K562 (cell line): ENCODE data around the gene TGOLN2. TPM values are rescaled to one million over a fixed set of nuclear protein-coding genes. Genes with fewer than 3 reads are reported as not detected.

Source experiments
- ARNT ChIP-seq, 2 experiments: fragments of 450-650 bp; IDR thresholded peaks; 2 replicates each; pipeline ENCODE4 v1.6.1; 2016; ENCODE audit warnings: mild to moderate bottlenecking in 1 of 2
- CSDE1 ChIP-seq, 2 experiments: fragments of 450-650 bp; IDR thresholded peaks; 2 replicates each; pipeline ENCODE4 v1.6.1; 2016; ENCODE audit warnings: mild to moderate bottlenecking in 1 of 2
- EP300 ChIP-seq: IDR thresholded peaks from 2 replicates; pipeline ENCODE4 v1.6.1; 2012; ENCODE audit warnings: low read length, improper control_type of control experiment
- EP400 ChIP-seq: fragments of 450-650 bp; IDR thresholded peaks from 2 replicates; pipeline ENCODE4 v1.6.1; 2017; ENCODE audit warnings: antibody characterized with exemption, mild to moderate bottlenecking, moderate library complexity
- ESRRB ChIP-seq: fragments of 250-450 bp; sonication (Bioruptor Pico); IDR thresholded peaks from 2 replicates; pipeline ENCODE4 v1.5.0; 2020; ENCODE audit warnings: mild to moderate bottlenecking, moderate library complexity, borderline replicate concordance
- EZH2 ChIP-seq: IDR thresholded peaks from 2 replicates; pipeline ENCODE4 v1.6.1; 2012; ENCODE audit warnings: low read depth, mild to moderate bottlenecking, inconsistent platforms, low read length, borderline replicate concordance
- FOXA1 ChIP-seq: fragments of 450-650 bp; IDR thresholded peaks from 2 replicates; pipeline ENCODE4 v1.6.1; 2016; ENCODE audit warnings: mild to moderate bottlenecking, borderline replicate concordance
- GABPB2 ChIP-seq: fragments of 250-450 bp; sonication (Bioruptor Pico); conservative IDR thresholded peaks from 2 replicates; pipeline ENCODE4 v1.5.1; 2021; ENCODE audit warnings: mild to moderate bottlenecking
- JUNB ChIP-seq: fragments of 450-650 bp; formaldehyde crosslinking; conservative IDR thresholded peaks from 2 replicates; pipeline ENCODE4 v1.4.0; 2020; ENCODE audit warnings: mild to moderate bottlenecking
- KLF6 ChIP-seq: fragments of 250-450 bp; sonication (Bioruptor Pico); IDR thresholded peaks from 2 replicates; pipeline ENCODE4 v1.4.0; 2020; ENCODE audit warnings: mild to moderate bottlenecking, moderate library complexity, borderline replicate concordance
- LARP7 ChIP-seq: fragments of 450-650 bp; IDR thresholded peaks from 2 replicates; pipeline ENCODE4 v1.6.1; 2016
- MAFG ChIP-seq: fragments of 450-650 bp; conservative IDR thresholded peaks from 2 replicates; pipeline ENCODE4 v1.6.1; 2016; ENCODE audit warnings: missing genetic modification characterization, missing compliant biosample characterization
- MXD1 ChIP-seq: fragments of 250-450 bp; sonication (Bioruptor Pico); IDR thresholded peaks from 2 replicates; pipeline ENCODE4 v1.8.0; 2021; ENCODE audit warnings: borderline replicate concordance, mild to moderate bottlenecking, moderate library complexity; ENCODE audit not compliant: poor library complexity, severe bottlenecking
- NBN ChIP-seq: fragments of 450-650 bp; IDR thresholded peaks from 2 replicates; pipeline ENCODE4 v1.6.1; 2016; ENCODE audit warnings: low read depth, mild to moderate bottlenecking
- NFRKB ChIP-seq: fragments of 450-650 bp; IDR thresholded peaks from 2 replicates; pipeline ENCODE4 v1.6.1; 2016; ENCODE audit warnings: low read depth
- PHB2 ChIP-seq: fragments of 450-650 bp; IDR thresholded peaks from 2 replicates; pipeline ENCODE4 v1.6.1; 2017; ENCODE audit warnings: low read depth
- RNF2 ChIP-seq: sonication (generic); IDR thresholded peaks from 2 replicates; pipeline ENCODE4 v1.6.1; 2016
- SPI1 ChIP-seq: IDR thresholded peaks from 2 replicates; pipeline ENCODE4 v1.6.1; 2011; ENCODE audit warnings: low read depth, low read length, control low read depth, borderline replicate concordance
- SREBF2 ChIP-seq: sonication (generic); formaldehyde crosslinking; IDR thresholded peaks from 2 replicates; pipeline ENCODE4 v1.4.0; 2020; ENCODE audit warnings: mild to moderate bottlenecking, missing genetic modification reagents
- TCF7 ChIP-seq: sonication (generic); IDR thresholded peaks from 2 replicates; pipeline ENCODE4 v1.6.1; 2016; ENCODE audit warnings: antibody characterized with exemption, borderline replicate concordance
- TCFL5 ChIP-seq: fragments of 250-450 bp; sonication (Bioruptor Pico); conservative IDR thresholded peaks from 2 replicates; pipeline ENCODE4 v1.6.1; 2021; ENCODE audit warnings: mild to moderate bottlenecking, moderate library complexity, matching md5 sums
- U2AF1 ChIP-seq: fragments of 200-400 bp; formaldehyde crosslinking; optimal IDR thresholded peaks from 2 replicates; pipeline ENCODE3; 2017; ENCODE audit warnings: mild to moderate bottlenecking, low read depth, low read length, moderate library complexity
- ZFX ChIP-seq: sonication (generic); formaldehyde crosslinking; IDR thresholded peaks from 2 replicates; pipeline ENCODE4 v1.8.0; 2022; ENCODE audit warnings: mild to moderate bottlenecking, missing genetic modification reagents, moderate library complexity
- ZNF12 ChIP-seq: sonication (generic); formaldehyde crosslinking; IDR thresholded peaks from 2 replicates; pipeline ENCODE4 v1.4.0; 2020; ENCODE audit warnings: mild to moderate bottlenecking, missing genetic modification reagents
- ZNF212 ChIP-seq: fragments of 450-650 bp; formaldehyde crosslinking; IDR thresholded peaks from 2 replicates; pipeline ENCODE4 v1.4.0; 2020; ENCODE audit warnings: mild to moderate bottlenecking
- ZNF324 ChIP-seq: fragments of 250-450 bp; sonication (Bioruptor Pico); IDR thresholded peaks from 2 replicates; pipeline ENCODE4 v1.4.0; 2020; ENCODE audit warnings: mild to moderate bottlenecking
- ZNF561 ChIP-seq: fragments of 450-650 bp; formaldehyde crosslinking; conservative IDR thresholded peaks from 2 replicates; pipeline ENCODE4 v1.4.0; 2020; ENCODE audit warnings: mild to moderate bottlenecking, moderate library complexity
- polyA plus RNA-seq, 8 experiments: library from polyadenylated mRNA; depleted of rRNA in 4 of 8; stranded (reverse) in 5 of 8; unstranded in 3 of 8; fragments of >200 nt; fragmentation: Nextera tagmentation in 2 of 8; fragmentation: Illumina TruSeq in 1 of 8; extraction: Ambion mirVana in 2 of 8; extraction: Trizol in 1 of 8; gene quantifications; 2 replicates each; pipeline versions ENCODE4 v1.2.1 to v1.2.3, GENCODE V29; 2011 to 2014; ENCODE audit warnings: inconsistent platforms in 1 of 8, missing spikeins in 1 of 8
- total RNA-seq, 7 experiments: library from RNA; depleted of rRNA in 6 of 7; stranded (reverse); fragments of >200 nt in 6 of 7; fragmentation: Illumina TruSeq in 2 of 7; extraction: Trizol in 2 of 7; gene quantifications; 2 replicates each; pipeline versions ENCODE4 v1.2.1 to v1.2.3, GENCODE V29; 2011 to 2021; ENCODE audit warnings: low replicate concordance in 1 of 7
- TF ChIP-seq, protein P1 (sequence below), 2 experiments: fragments of 200-800 bp in 1 of 2; sonication (Bioruptor generic) in 1 of 2; sonication (generic) in 1 of 2; formaldehyde crosslinking in 1 of 2; IDR thresholded peaks in 1 of 2; conservative IDR thresholded peaks in 1 of 2; 2 replicates each; pipeline versions ENCODE4 v1.5.0 to v1.6.1; 2016 to 2020; ENCODE audit warnings: missing compliant biosample characterization in 1 of 2, missing genetic modification characterization in 1 of 2, missing genetic modification reagents in 1 of 2
- TF ChIP-seq, protein P2 (sequence below): sonication (generic); formaldehyde crosslinking; IDR thresholded peaks from 2 replicates; pipeline ENCODE4 v1.8.0; 2022; ENCODE audit warnings: missing genetic modification reagents, mild to moderate bottlenecking, borderline replicate concordance

Gene TGOLN2
- total and polyA plus RNA-seq, 9 of the 15 experiments (the other 6 are each of a cell fraction or from before 2014, with no cell fraction given), result 13.0 to 66.5 (median 35.9) TPM

- TF ChIP-seq FOXA1, result no peak
- TF ChIP-seq ZNF212 (CRISPR knock-in tag), result no peak
- no peak for TF ChIP-seq U2AF1
- no peak for TF ChIP-seq TCFL5 (CRISPR knock-in tag)
- TF ChIP-seq, protein P1, sequence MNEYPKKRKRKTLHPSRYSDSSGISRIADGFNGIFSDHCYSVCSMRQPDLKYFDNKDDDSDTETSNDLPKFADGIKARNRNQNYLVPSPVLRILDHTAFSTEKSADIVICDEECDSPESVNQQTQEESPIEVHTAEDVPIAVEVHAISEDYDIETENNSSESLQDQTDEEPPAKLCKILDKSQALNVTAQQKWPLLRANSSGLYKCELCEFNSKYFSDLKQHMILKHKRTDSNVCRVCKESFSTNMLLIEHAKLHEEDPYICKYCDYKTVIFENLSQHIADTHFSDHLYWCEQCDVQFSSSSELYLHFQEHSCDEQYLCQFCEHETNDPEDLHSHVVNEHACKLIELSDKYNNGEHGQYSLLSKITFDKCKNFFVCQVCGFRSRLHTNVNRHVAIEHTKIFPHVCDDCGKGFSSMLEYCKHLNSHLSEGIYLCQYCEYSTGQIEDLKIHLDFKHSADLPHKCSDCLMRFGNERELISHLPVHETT (CRISPR knock-in tag; conservative IDR thresholded peaks at IDR 0.05 in 1 of 2, IDR thresholded peaks at IDR 0.05 in 1 of 2), result peak in 1 of 2 experiments; percentile 48; a peak in 1 of 4 replicates
- TF ChIP-seq KLF6 (CRISPR knock-in tag), result 0 out of 2 replicates have a peak, but pooled peaks have one; percentile 4
- TF ChIP-seq CSDE1 (IDR thresholded peaks at IDR 0.05), result no peak; a peak in 1 of 4 replicates
- TF ChIP-seq, protein P2, sequence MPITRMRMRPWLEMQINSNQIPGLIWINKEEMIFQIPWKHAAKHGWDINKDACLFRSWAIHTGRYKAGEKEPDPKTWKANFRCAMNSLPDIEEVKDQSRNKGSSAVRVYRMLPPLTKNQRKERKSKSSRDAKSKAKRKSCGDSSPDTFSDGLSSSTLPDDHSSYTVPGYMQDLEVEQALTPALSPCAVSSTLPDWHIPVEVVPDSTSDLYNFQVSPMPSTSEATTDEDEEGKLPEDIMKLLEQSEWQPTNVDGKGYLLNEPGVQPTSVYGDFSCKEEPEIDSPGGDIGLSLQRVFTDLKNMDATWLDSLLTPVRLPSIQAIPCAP (CRISPR knock-in tag), result no peak
- TF ChIP-seq EP300, result no peak
- no peak for TF ChIP-seq ARNT (IDR thresholded peaks at IDR 0.05)
- TF ChIP-seq MXD1, result no peak
- TF ChIP-seq GABPB2 (CRISPR knock-in tag), result no peak
- TF ChIP-seq TCF7, result 0 out of 2 replicates have a peak, but pooled peaks have one; percentile 17
- peak; percentile 65 for TF ChIP-seq SPI1
- TF ChIP-seq PHB2, result no peak
- no peak for TF ChIP-seq RNF2
- TF ChIP-seq NBN, result peak; percentile 84
- no peak for TF ChIP-seq MAFG (tag)
- TF ChIP-seq ESRRB (CRISPR knock-in tag), result no peak
- no peak for TF ChIP-seq EZH2
- peak; percentile 68; the same call in 1 of the 2 replicates for TF ChIP-seq LARP7
- no peak for TF ChIP-seq SREBF2 (CRISPR knock-in tag)
- TF ChIP-seq ZNF561, result no peak
- no peak for TF ChIP-seq ZNF324 (CRISPR knock-in tag)
- peak; percentile 53; the same call in 1 of the 2 replicates for TF ChIP-seq ZNF12
- TF ChIP-seq NFRKB, result peak; percentile 97
- peak; percentile 92 for TF ChIP-seq EP400
- TF ChIP-seq JUNB (CRISPR knock-in tag), result no peak
- TF ChIP-seq ZFX, result peak; percentile 73
These were observed at the start of gene TGOLN2 (continued) for GRCh38 chr2:85327822-85328617.
